Measurements from ENCODE around the gene RBPMS2. TPM values are rescaled to one million over a fixed set of nuclear protein-coding genes. Genes with fewer than 3 reads are reported as not detected.

Gene RBPMS2
- polyA plus RNA-seq, 1 of the 3 experiments (the other 2 are of a cell fraction) = 6.5 TPM

DNA sequence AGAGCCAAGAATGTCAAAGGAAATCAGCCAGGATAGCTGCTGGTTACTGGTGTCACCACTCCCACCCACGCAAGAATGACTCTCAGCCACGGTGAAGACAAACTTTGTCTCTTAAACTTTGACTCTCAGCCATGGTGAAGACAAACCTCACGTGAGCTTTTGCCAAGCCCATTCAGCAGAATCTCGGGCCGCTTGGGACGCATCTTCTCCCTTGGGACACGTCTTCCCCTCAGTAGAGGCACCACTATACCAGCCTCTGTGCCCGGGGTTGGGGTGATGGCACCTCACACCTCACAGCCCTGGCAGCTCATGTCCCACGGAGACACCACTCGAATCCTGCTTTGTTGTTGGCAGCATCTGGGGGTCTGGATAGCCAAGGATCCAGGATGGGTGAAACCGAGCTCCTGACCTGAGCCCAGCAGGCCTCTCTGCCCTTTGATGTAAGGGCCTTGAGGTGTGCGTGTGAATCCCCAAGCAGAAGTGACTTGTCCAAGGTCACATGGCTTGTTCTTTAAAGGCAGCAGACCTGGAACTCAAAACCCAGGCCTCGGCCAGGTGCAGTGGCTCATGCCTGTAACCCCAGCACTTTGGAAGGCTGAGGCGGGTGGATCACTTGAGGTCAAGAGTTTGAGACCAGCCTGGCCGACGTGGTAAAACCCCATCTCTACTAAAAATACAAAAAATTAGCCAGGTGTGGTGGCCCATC is 21.8 kb downstream of the RBPMS2 start:
- Histone ChIP-seq H3K79me2 (ENCODE audit: insufficient read depth) (no peaks in the 10 kb centered on the region), H3K27ac (ENCODE audit: low read depth in 2 of 2, low read length in 1 of 2) (no peak overlapping the region), H3K4me3 (ENCODE audit: low read depth in 2 of 2, low read length in 1 of 2) (no peak overlapping the region), H3K9me2 (no peaks in the 10 kb centered on the region), H3K27me3 (ENCODE audit: insufficient read depth) (no peaks in the 10 kb centered on the region), H3K4me1 (ENCODE audit: control insufficient read depth in 1 of 2, insufficient read depth in 2 of 2, low read depth in 1 of 2, low read length in 1 of 2) (peaks cover 0 to 3% of the 10 kb centered on the region in 2 experiments; a peak in 1 of 4 replicates), H3K36me3 (replicated peaks in 1 of 2; ENCODE audit: control insufficient read depth in 1 of 2, insufficient read depth in 2 of 2, low read length in 1 of 2) (no peaks in the 10 kb centered on the region), H3K4me2 (no peak overlapping the region), H3K9ac (no peak overlapping the region), H3K9me3 (no peaks in the 10 kb centered on the region), H3F3A (replicated peaks; ENCODE audit: insufficient read depth) (peaks cover 5% of the 10 kb centered on the region), H2AFZ (ENCODE audit: low read depth) (no peak overlapping the region), H4K20me1 (ENCODE audit: insufficient read depth) (peaks cover 5% of the 10 kb centered on the region; the same call in 1 of the 2 replicates)
- no peak for TF ChIP-seq CTCF (IDR thresholded peaks at IDR 0.05)
- no peak for TF ChIP-seq USF1 (IDR thresholded peaks at IDR 0.05; ENCODE audit: borderline replicate concordance, low read depth)
- no peak for TF ChIP-seq FOXM1 (IDR thresholded peaks at IDR 0.05; ENCODE audit: low read depth)
- no peak for TF ChIP-seq RAD21 (IDR thresholded peaks at IDR 0.05; ENCODE audit: low read length)
- TF ChIP-seq POLR2AphosphoS5 (IDR thresholded peaks at IDR 0.05; ENCODE audit: low read depth, low read length) = no peak
- no peak for TF ChIP-seq GABPA (IDR thresholded peaks at IDR 0.05; ENCODE audit: low read depth)
- no peak for TF ChIP-seq TAF1 (IDR thresholded peaks at IDR 0.05; ENCODE audit: borderline replicate concordance, low read depth, low read length)
- no peak for TF ChIP-seq REST (IDR thresholded peaks at IDR 0.05; ENCODE audit: low read depth, low read length)
- no peak for TF ChIP-seq NRF1 (IDR thresholded peaks at IDR 0.05; ENCODE audit: low read depth, low read length)
- no peak for TF ChIP-seq GATA2 (CRISPR knock-in tag; IDR thresholded peaks at IDR 0.05)
- TF ChIP-seq, protein P1, sequence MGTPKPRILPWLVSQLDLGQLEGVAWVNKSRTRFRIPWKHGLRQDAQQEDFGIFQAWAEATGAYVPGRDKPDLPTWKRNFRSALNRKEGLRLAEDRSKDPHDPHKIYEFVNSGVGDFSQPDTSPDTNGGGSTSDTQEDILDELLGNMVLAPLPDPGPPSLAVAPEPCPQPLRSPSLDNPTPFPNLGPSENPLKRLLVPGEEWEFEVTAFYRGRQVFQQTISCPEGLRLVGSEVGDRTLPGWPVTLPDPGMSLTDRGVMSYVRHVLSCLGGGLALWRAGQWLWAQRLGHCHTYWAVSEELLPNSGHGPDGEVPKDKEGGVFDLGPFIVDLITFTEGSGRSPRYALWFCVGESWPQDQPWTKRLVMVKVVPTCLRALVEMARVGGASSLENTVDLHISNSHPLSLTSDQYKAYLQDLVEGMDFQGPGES (IDR thresholded peaks at IDR 0.05; ENCODE audit: low read depth, low read length) = no peak
- no peak for TF ChIP-seq NFIC (IDR thresholded peaks at IDR 0.05; ENCODE audit: borderline replicate concordance)
- TF ChIP-seq, protein P2, sequence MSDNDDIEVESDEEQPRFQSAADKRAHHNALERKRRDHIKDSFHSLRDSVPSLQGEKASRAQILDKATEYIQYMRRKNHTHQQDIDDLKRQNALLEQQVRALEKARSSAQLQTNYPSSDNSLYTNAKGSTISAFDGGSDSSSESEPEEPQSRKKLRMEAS (IDR thresholded peaks at IDR 0.05; ENCODE audit: low read depth) = no peak
- no peak for TF ChIP-seq ELF1 (IDR thresholded peaks at IDR 0.05)
- WGBS (ENCODE audit: low lambda C conversion rate) = 95% methylated on average over 16 of the region's 16 CpGs
- CTCF ChIA-PET = interaction anchor here (1.3 kb wide), 1 partner anchor 23 kb away, joined by 5 read pairs; no protein-coding TSS in a partner anchor
- POLR2A ChIA-PET = no interaction called here
- DNase-seq = no peak
